NCI-H460 (cell line): ENCODE results near the gene CSF1. TPM values are rescaled to one million over a fixed set of nuclear protein-coding genes. Genes with fewer than 3 reads are reported as not detected.

Source experiments
- DNase-seq: peaks from one replicate; pipeline ENCODE4 v3.0.0-alpha.2; 2016; ENCODE audit warnings: low read depth; ENCODE audit errors: extremely low read depth
- total RNA-seq: library from RNA; depleted of rRNA; stranded (reverse); fragments of >200 nt; shearing (Covaris generic); gene quantifications from 2 replicates; pipeline ENCODE4 v1.2.3, GENCODE V29; 2014; rRNA removed

The CSF1 gene
- total RNA-seq, 1 experiment from 2014 or later, result 7.7 TPM

GRCh38 chr1:109974191-109974590, 63.5 kb downstream of the CSF1 start:
- no peak for DNase-seq

GRCh38 chr1:109975718-109976117, 65.1 kb downstream of the CSF1 start:
- no peak for DNase-seq

DNA sequence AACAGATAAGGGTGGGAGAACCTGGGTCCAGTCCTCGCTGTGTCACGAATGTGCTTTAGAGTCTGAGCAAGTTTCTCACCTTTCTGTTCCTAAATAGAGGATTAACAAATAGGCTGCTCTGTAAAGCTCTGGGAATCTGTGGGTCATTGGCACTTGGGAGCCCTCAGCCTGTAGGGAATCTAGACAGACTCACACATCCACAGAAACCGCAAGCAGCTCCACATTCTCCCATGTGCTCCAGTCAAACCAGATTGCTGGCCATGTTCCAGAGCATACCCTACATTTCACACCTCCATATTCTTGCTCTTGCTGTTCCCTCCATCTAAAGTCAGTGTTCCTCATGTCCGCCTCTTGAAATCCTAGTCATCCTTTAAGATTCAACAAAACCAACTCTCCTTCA, 66.1 kb downstream of the CSF1 start:
- no peak for DNase-seq

- DNase-seq, result no peak
Measured at GRCh38 chr1:109977225-109977624, 66.6 kb downstream of the CSF1 start.

- no peak for DNase-seq
Measured at GRCh38 chr1:109977657-109978378, 67.2 kb downstream of the CSF1 start.

DNA sequence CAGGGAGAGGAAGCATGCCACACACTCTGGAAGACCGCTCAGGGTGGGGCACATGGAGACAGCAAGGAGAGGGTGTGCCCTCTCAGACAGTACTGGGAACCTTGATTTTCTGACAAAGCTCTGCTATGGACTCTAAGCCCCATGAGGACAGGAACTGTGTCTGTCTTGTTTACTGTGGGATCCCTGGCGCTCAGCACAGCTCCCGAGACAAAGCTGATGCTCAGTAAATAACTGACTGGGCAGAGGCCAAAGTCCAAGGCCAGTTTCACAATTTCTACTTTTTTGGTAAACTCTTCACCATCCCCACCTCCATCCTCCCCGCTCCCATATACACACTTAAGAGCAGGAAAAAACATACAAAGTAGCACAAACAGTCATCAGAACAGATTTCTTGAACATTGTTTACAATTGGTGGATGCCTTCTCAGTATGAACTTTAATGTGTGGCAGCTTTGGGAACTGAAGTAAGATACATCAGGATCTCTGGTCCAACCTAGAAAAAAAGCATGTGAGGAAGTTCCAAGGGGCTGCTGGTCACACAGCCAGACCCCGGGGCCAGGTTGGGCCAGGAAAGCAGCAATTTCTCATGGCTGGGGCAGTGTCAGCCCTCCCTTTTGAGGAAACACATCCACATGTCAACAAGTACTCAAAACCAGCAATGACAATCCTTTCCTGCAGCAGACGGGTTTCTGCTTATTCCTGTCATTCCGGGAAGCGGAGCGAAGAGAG, 68.3 kb downstream of the CSF1 start:
- DNase-seq, result no peak

GRCh38 chr1:109979489-109980091, 68.9 kb downstream of the CSF1 start:
- no peak for DNase-seq

Other genes with a start within 250 kb of the CSF1 start
- 9.8 and 11.8 TPM in 2 replicates for gene GSTM2, start 242.8 kb upstream of the CSF1 start, total RNA-seq
- gene GSTM1, start 223.0 kb upstream of the CSF1 start, total RNA-seq, result 67.1 and 68.9 TPM in 2 replicates
- 0.12 TPM in 2 replicates for gene GSTM5, start 198.6 kb upstream of the CSF1 start, total RNA-seq
- 266 and 288 TPM in 2 replicates for gene GSTM3, start 169.8 kb upstream of the CSF1 start, total RNA-seq
- gene EPS8L3, start 146.9 kb upstream of the CSF1 start, total RNA-seq, result 0.15 TPM in 1 of 2 replicates, not detected in the other
- 54.8 and 66.8 TPM in 2 replicates for gene AHCYL1, start 73.9 kb downstream of the CSF1 start, total RNA-seq
- 20.8 and 22.5 TPM in 2 replicates for gene STRIP1, start 123.8 kb downstream of the CSF1 start, total RNA-seq
- gene ALX3, start 159.8 kb downstream of the CSF1 start, total RNA-seq, result not detected in 2 replicates
- not detected in 2 replicates for gene UBL4B, start 201.6 kb downstream of the CSF1 start, total RNA-seq
- not detected in 2 replicates for gene SLC6A17, start 239.6 kb downstream of the CSF1 start, total RNA-seq